A673 (cell line): ENCODE results near the gene FFAR2.

Experiments
- CTCF ChIP-seq: fragments of 300-800, 200-600 bp; sonication (generic); conservative IDR thresholded peaks from 2 replicates; pipeline ENCODE4 v1.5.1; 2017; ENCODE audit warnings: low read depth, mild to moderate bottlenecking, antibody characterized with exemption, low read length, moderate library complexity, mixed read lengths
- EZH2 ChIP-seq: fragments of 200-600 bp; sonication (generic); IDR thresholded peaks from 2 replicates; pipeline ENCODE4 v1.6.1; 2017; ENCODE audit warnings: borderline replicate concordance, low read depth, mild to moderate bottlenecking, mixed read lengths, antibody characterized with exemption, low read length; ENCODE audit not compliant: poor library complexity, severe bottlenecking

GRCh38 chr19:35498984-35499527 lies 51.0 kb downstream of the FFAR2 start:
- TF ChIP-seq CTCF (no peak), EZH2 (no peak)
